Vagina (tissue), 2 donors: ENCODE measurements around the gene ARHGAP19.

ENCODE experiments used
- CTCF ChIP-seq, 3 experiments: fragments of 450-650 bp in 2 of 3; fragments of 200-600 bp in 1 of 3; sonication (generic) in 1 of 3; IDR thresholded peaks; one replicate each; pipeline ENCODE4 v1.5.1; 2017 to 2019; ENCODE audit warnings: antibody characterized with exemption in 3 of 3, mild to moderate bottlenecking in 2 of 3, moderate library complexity in 2 of 3
- POLR2AphosphoS5 ChIP-seq, 2 donors: sonication (generic); formaldehyde crosslinking; IDR thresholded peaks; one replicate each; pipeline ENCODE4 v1.9.0; 2017; ENCODE audit warnings: antibody characterized with exemption in 2 of 2, mild to moderate bottlenecking in 2 of 2, low read depth in 1 of 2; ENCODE audit not compliant: insufficient read depth in 1 of 2

GRCh38 chr10:97228775-97229157 lies 63.7 kb downstream of the ARHGAP19 start:
- TF ChIP-seq CTCF (IDR thresholded peaks at IDR 0.05) (no peak), POLR2AphosphoS5 (IDR thresholded peaks at IDR 0.05; ENCODE audit: insufficient read depth in 1 of 2, low read depth in 1 of 2) (no peak)
